GM18505 (cell line): ENCODE measurements around the gene HOMER3.

Experiments used
- ATAC-seq: cut with Tn5 transposase; IDR thresholded peaks from one replicate; pipeline ENCODE4 v1.9.1; 2021; ENCODE audit not compliant: unreplicated experiment
- POLR2A ChIP-seq: IDR thresholded peaks from 4 replicates; pipeline ENCODE4 v1.6.1; 2011; ENCODE audit warnings: borderline replicate concordance; ENCODE audit not compliant: insufficient read depth, insufficient read length; ENCODE audit errors: extremely low read depth

Gene HOMER3

DNA sequence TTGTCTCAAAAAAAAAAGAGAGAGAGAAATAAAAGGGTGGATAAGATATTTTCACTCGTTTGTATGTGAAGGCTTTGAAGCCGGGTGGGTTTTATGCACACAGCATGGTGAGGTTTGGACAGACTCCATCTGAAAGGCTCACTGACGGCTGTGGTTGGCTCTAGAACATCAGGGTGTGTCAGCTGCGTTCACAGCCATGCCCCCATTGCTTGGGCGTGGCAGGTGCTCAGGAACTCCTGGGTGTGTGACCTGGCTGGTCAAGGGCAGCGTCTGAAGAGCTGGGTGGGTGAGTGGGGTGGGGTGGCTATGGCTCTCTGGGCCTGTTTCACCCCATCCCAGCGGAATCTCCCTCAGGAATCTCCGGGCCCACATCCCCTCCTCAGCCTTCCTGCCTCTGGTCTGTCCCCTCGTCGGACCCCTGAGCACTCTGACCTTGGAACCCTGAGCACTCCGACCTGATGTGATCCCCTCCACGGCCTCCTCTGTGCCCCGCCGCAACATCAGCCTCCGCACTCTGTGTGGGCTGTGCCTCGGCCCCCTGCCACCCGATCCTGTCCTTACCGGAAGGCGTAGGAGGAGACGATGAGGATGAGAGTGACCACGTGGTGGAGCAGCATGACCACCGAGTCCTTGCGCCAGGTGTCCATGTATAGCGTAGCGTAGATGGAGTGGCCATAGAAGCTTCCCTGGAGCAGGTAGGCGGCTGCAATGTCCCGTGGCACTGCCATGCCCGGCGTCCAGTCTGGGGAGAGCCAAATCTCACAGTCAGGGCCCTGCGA is 57.3 kb downstream of the HOMER3 start:
- ATAC-seq = no peak
- TF ChIP-seq POLR2A = no peak

- TF ChIP-seq POLR2A = no peak
- no peak for ATAC-seq
Observed at GRCh38 chr19:18881491-18881890, 59.5 kb downstream of the HOMER3 start.

DNA sequence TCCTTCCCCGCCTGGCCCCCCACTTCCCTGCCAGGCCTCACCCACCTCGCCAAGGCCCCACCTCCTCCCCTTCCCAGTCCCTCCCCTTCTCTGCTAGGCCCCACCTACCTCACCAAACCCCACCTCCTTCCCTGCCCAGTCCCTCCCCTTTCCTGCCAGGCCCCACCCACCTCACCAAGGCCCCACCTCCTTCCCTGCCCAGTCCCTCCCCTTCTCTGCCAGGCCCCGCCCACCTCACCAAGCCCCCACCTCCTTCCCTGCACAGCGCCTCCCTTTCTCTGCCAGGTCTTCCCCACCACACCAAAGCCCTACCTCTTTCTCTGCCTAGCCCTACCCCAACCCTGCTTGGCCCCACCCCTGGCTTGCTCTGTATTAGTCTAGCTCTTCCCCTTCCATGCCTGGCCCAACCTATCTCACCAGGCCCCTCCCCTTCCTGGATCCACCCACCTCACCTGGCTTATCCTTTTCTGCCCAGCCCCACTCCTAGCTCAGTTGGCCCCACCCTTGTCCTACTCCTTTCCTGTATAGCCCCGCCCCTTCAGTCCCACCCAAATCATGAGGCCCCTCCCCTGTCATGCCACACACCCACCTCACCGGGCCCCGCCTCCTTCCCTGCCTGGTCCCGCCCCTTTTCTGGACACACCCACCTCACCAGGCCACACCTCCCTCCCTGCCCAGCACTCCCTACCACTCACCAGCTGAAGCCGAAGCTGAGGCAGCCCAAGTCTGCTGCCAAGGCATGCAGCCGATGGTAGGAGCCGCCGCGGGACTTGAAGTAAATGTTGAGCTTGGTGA is 61.2 kb downstream of the HOMER3 start:
- no peak for ATAC-seq
- no peak for TF ChIP-seq POLR2A
